CD8-positive, alpha-beta memory T cell (primary cell): ENCODE results near the gene CDR2. TPM values are rescaled to one million over a fixed set of nuclear protein-coding genes. Genes with fewer than 3 reads are reported as not detected.

ENCODE experiments used
- CTCF ChIA-PET: fragments of 350-600 bp; sonication (Branson Sonifier 250); formaldehyde crosslinking; loops from one replicate; lab custom pipeline; 2021; ENCODE audit warnings: antibody characterized with exemption; lab: Charles Lee
- POLR2A ChIA-PET: fragments of 350-600 bp; sonication (Branson Sonifier 250); formaldehyde crosslinking; loops from one replicate; lab custom pipeline; 2021; ENCODE audit warnings: antibody characterized with exemption; lab: Charles Lee
- DNase-seq, 5 donors: peaks; one replicate each; pipeline versions ENCODE4 v3.0.0 to v3.0.0-alpha.2; 2020 to 2022; ENCODE audit warnings: mixed read lengths in 1 of 5
- H3K27ac ChIP-seq: one replicate; pipeline ENCODE4 v1.7.0; 2013; ENCODE audit warnings: low read depth, mild to moderate bottlenecking, low read length, moderate library complexity
- H3K27me3 ChIP-seq: 2 replicates; pipeline ENCODE4 v1.7.0; 2013; ENCODE audit warnings: low read length, mild to moderate bottlenecking; ENCODE audit not compliant: insufficient read depth, poor library complexity, severe bottlenecking
- H3K36me3 ChIP-seq: 2 replicates; pipeline ENCODE4 v1.7.0; 2013; ENCODE audit warnings: mild to moderate bottlenecking, low read length, moderate library complexity; ENCODE audit not compliant: insufficient read depth
- H3K4me1 ChIP-seq: 2 replicates; pipeline ENCODE4 v1.7.0; 2013; ENCODE audit warnings: mild to moderate bottlenecking, low read length, moderate library complexity; ENCODE audit not compliant: insufficient read depth
- H3K4me3 ChIP-seq: 2 replicates; pipeline ENCODE4 v1.7.0; 2013; ENCODE audit warnings: mild to moderate bottlenecking, low read length
- H3K9me3 ChIP-seq: 2 replicates; pipeline ENCODE4 v1.7.0; 2013; ENCODE audit warnings: mild to moderate bottlenecking, low read length
- H3K27ac Mint-ChIP-seq, 8 donors: one replicate each; pipeline ENCODE4 v1.8.0; 2020 to 2021; ENCODE audit warnings: mixed read lengths in 8 of 8, mild to moderate bottlenecking in 6 of 8, inconsistent platforms in 3 of 8, moderate library complexity in 3 of 8
- H3K27me3 Mint-ChIP-seq, 2 donors: one replicate each; pipeline ENCODE4 v1.8.0; 2020 to 2021; ENCODE audit warnings: mixed read lengths in 2 of 2, mild to moderate bottlenecking in 1 of 2, moderate library complexity in 1 of 2
- H3K36me3 Mint-ChIP-seq, 3 donors: one replicate each; pipeline ENCODE4 v1.8.0; 2020 to 2021; ENCODE audit warnings: mixed read lengths in 3 of 3, inconsistent platforms in 1 of 3, mild to moderate bottlenecking in 1 of 3
- H3K4me1 Mint-ChIP-seq, 3 donors: one replicate each; pipeline ENCODE4 v1.8.0; 2020 to 2021; ENCODE audit warnings: mixed read lengths in 3 of 3, inconsistent platforms in 1 of 3, mild to moderate bottlenecking in 1 of 3
- H3K4me3 Mint-ChIP-seq, 7 donors: one replicate each; pipeline ENCODE4 v1.8.0; 2020 to 2021; ENCODE audit warnings: mixed read lengths in 7 of 7, mild to moderate bottlenecking in 6 of 7, moderate library complexity in 4 of 7, inconsistent platforms in 2 of 7
- H3K9me3 Mint-ChIP-seq, 5 donors: one replicate each; pipeline ENCODE4 v1.8.0; 2020 to 2022; ENCODE audit warnings: mixed read lengths in 5 of 5, mild to moderate bottlenecking in 3 of 5, moderate library complexity in 2 of 5, inconsistent platforms in 1 of 5
- polyA plus RNA-seq: library from polyadenylated mRNA; unstranded; fragments of 300-500 nt; fragmentation: Illumina TruSeq; gene quantifications from one replicate; pipeline ENCODE4 v1.2.3, GENCODE V29; 2021
- total RNA-seq, 2 experiments: library from RNA; stranded (reverse); gene quantifications; one replicate each; pipeline ENCODE4 v1.2.3, GENCODE V29; 2021

The CDR2 gene
- total and polyA plus RNA-seq, 3 experiments from 2014 or later, result 38.9 to 79.1 (median 41.2) TPM

DNA sequence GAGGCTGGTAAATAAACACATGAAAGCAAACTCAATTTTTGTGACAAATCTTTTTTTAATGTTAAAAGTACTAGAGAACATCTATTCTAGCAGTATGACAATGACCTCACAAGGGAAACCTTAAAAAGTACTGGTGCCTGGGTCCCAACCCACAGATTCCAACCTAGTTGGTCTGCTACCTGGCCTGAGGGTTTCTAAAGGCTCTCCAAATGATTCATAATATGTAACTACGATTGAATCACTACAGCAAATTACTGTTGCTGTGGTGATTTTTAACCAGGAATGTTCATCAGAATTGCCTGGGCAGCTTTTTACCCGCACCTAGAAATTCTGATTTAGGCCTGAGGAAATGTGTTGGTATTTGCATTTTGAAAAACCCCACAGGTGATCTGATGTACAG, 26.1 kb downstream of the CDR2 start:
- Histone ChIP-seq H3K27ac (no peak overlapping the region), H3K4me3 (no peak overlapping the region), H3K9me3 (no peaks in the 10 kb centered on the region), H3K36me3 (peaks cover 21% of the 10 kb centered on the region), H3K4me1 (peaks cover 9% of the 10 kb centered on the region), H3K27me3 (no peaks in the 10 kb centered on the region)
- Mint-ChIP-seq H3K4me3 (no peak overlapping the region), H3K27ac (peak overlapping the region in 1 of 8 donors; percentile 43), H3K36me3 (peaks cover 10 to 80% (median 33%) of the 10 kb centered on the region in 3 donors), H3K4me1 (peaks cover 11 to 35% (median 29%) of the 10 kb centered on the region in 3 donors), H3K9me3 (no peaks in the 10 kb centered on the region), H3K27me3 (no peaks in the 10 kb centered on the region)
- DNase-seq, result no peak
- POLR2A ChIA-PET, result no interaction called here
- CTCF ChIA-PET, result no interaction called here

DNA sequence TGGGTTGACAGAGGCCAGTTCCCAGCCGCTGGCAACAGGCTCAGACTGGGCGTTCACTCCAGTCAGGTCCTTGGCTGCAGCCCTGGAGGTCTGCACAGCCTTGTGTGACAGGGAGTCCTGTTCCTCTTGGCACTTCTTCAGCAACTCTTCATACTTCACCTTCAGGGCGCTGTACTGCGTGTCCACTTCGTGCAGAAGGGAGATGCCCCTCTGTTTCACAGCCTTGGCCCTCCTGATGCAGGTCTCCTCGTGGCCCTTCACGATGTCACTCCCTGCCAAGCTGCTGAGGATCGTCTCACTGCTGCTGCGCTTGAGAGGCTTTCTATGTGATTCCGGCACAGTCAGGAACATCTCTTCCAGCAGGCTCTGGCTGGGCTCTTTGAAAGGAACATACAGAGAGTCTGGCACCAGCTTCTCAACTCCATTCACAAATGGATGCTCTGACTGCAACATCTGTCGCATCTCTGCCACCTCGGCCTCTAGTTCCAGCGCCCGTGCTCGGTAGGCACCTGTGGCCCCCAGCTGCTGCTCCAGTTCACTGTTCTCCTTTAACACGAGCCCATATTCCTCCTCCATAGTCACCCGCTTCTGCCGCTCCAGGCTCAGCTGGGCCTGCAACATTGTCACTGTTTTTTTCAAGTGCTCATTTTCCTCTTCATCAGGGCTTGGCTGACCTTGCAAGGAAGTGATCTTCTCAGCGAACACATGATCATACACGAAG, 27.2 kb downstream of the CDR2 start:
- H3K9me3 Mint-ChIP-seq, result no peaks in the 10 kb centered on the region
- no peaks in the 10 kb centered on the region for H3K4me1 ChIP-seq
- no peak overlapping the region for H3K27ac ChIP-seq
- ChIA-PET CTCF (no interaction called here), POLR2A (no interaction called here)
- H3K4me3 ChIP-seq, result no peak overlapping the region
- no peaks in the 10 kb centered on the region for H3K27me3 Mint-ChIP-seq
- H3K27ac Mint-ChIP-seq, result peak overlapping the region in 3 of 8 donors; percentile 30 to 86 (median 79)
- no peaks in the 10 kb centered on the region for H3K27me3 ChIP-seq
- H3K36me3 Mint-ChIP-seq, result peaks cover 10 to 77% (median 35%) of the 10 kb centered on the region in 3 donors
- peaks cover 21% of the 10 kb centered on the region for H3K36me3 ChIP-seq
- H3K4me3 Mint-ChIP-seq, result no peak overlapping the region
- H3K9me3 ChIP-seq, result no peaks in the 10 kb centered on the region
- peaks cover 7 to 31% (median 23%) of the 10 kb centered on the region in 3 donors for H3K4me1 Mint-ChIP-seq
- DNase-seq, result no peak

DNA sequence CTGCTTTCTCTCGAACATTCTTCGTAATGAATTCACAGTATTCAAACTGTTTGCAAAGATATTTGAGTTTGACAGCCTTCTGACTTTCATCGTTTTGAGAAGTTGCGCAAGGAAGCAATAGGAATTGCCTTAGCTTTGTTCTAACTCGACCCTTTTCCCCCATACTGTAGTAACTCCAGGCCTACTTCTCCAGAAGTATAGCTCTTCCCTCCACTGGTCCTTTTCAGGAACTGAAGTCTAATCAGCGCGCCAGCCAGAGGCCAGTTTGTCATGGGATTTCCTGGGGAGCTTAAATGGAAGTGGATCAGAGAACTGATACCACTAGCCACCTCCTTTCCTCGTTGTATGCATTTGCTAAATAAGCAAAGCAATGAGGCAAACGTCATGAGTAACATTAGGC, 27.9 kb downstream of the CDR2 start:
- no peaks in the 10 kb centered on the region for H3K4me1 ChIP-seq
- Mint-ChIP-seq H3K27me3 (no peaks in the 10 kb centered on the region), H3K9me3 (peaks cover 0 to 2% (median 0%) of the 10 kb centered on the region in 5 donors), H3K27ac (peak overlapping the region in 6 of 8 donors; percentile 17 to 82 (median 48)), H3K4me3 (no peak overlapping the region), H3K36me3 (peaks cover 14 to 74% (median 33%) of the 10 kb centered on the region in 3 donors), H3K4me1 (peaks cover 9 to 30% (median 19%) of the 10 kb centered on the region in 3 donors)
- peaks cover 21% of the 10 kb centered on the region for H3K36me3 ChIP-seq
- H3K4me3 ChIP-seq, result no peak overlapping the region
- no peak overlapping the region for H3K27ac ChIP-seq
- no peak for DNase-seq
- H3K27me3 ChIP-seq, result no peaks in the 10 kb centered on the region
- ChIA-PET CTCF (no interaction called here), POLR2A (no interaction called here)
- no peaks in the 10 kb centered on the region for H3K9me3 ChIP-seq

DNA sequence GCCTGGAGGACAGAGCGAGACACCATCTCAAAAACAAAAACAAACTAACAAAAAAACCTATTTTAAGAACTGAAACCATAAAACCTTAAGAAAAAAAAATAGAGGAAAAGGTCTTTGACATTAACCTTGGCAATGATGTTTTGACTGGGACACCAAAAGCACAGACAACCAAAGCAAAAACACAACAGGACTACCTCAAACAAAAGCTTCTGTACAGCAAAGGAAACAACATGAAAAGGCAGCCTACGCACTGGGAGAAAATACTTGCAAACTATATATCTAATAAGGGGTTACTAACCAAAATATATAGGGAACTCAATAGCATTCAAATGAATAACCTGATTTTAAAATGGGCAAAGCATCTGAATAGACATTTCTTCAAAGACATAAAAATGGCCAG, 32.3 kb downstream of the CDR2 start:
- Mint-ChIP-seq H3K27me3 (no peaks in the 10 kb centered on the region), H3K36me3 (peaks cover 25 to 59% (median 40%) of the 10 kb centered on the region in 3 donors), H3K9me3 (peaks cover 5 to 24% (median 10%) of the 10 kb centered on the region in 5 donors), H3K27ac (peak overlapping the region in 4 of 8 donors; percentile 25 to 76 (median 50)), H3K4me3 (no peak overlapping the region), H3K4me1 (peaks cover 6 to 35% (median 15%) of the 10 kb centered on the region in 3 donors)
- no peaks in the 10 kb centered on the region for H3K27me3 ChIP-seq
- DNase-seq, result no peak
- no peak overlapping the region for H3K27ac ChIP-seq
- no peaks in the 10 kb centered on the region for H3K4me1 ChIP-seq
- ChIA-PET CTCF (interaction anchor here (1.2 kb wide), 1 partner anchor 23 kb away, joined by 3 read pairs; no protein-coding TSS in a partner anchor), POLR2A (no interaction called here)
- H3K4me3 ChIP-seq, result no peak overlapping the region
- peaks cover 2% of the 10 kb centered on the region for H3K9me3 ChIP-seq
- peaks cover 7% of the 10 kb centered on the region for H3K36me3 ChIP-seq

DNA sequence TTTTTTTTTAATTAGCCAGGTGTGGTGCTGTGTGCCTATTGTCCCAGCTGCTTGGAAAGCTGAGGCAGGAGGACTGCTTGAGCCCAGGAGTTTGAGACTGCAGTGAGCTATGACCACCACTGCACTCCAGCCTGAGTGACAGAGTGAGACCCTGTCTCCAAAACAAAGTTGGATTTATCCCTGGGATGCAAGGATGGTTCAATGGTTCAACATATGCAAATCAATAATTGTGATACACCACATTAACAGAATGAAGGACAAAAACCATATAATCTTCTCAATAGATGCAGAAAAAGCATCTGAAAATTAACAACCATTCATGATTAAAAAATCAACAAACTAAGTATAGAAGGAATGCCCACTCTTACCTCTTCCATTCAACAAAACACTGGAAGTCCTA, 33.5 kb downstream of the CDR2 start:
- Mint-ChIP-seq H3K4me3 (no peak overlapping the region), H3K27ac (peak overlapping the region in 1 of 8 donors; percentile 73), H3K4me1 (peaks cover 6 to 28% (median 8%) of the 10 kb centered on the region in 3 donors), H3K9me3 (peaks cover 15 to 33% (median 21%) of the 10 kb centered on the region in 5 donors), H3K27me3 (no peaks in the 10 kb centered on the region), H3K36me3 (peaks cover 28 to 59% (median 51%) of the 10 kb centered on the region in 3 donors)
- ChIA-PET CTCF (no interaction called here), POLR2A (interaction anchor here (0.6 to 0.7 kb wide), 2 partner anchors 76 to 131 kb away, joined by 4 read pairs; no protein-coding TSS in a partner anchor)
- Histone ChIP-seq H3K36me3 (peaks cover 5% of the 10 kb centered on the region), H3K9me3 (peaks cover 11% of the 10 kb centered on the region), H3K27me3 (no peaks in the 10 kb centered on the region), H3K4me1 (no peaks in the 10 kb centered on the region), H3K4me3 (no peak overlapping the region), H3K27ac (no peak overlapping the region)
- no peak for DNase-seq

DNA sequence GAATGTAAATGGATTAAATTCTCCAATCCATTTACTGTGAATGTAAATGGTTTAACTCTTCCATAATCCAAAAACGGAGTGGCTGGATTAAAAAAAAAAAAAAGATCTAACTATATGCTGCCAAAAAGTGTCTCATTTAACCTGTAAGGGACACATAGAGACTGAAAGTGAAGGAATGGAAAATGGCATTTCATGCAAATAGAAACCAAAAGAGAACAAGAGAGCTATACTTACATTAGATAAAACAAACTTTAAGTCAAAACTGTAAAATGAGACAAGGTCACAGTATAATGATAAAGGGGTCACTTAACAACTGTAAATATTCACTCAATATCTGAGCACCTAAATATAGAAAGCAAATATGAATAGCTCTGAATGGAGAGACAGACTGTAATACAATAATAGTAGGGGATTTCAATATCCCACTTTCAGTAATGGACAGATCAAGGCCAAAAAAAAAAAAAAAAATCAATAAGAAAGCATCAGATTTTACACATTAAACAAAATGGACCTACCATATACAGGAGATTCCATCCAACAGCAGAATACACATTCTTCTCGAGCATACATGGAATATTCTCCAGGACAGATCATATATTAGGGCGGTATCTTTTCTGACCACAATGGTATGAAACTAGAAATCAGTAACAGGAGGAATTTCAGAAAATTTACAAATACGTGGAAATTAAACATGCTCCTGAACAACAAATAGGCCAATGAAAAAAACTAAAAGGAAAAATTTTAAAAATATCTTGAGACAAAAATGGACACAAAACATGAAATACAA, 36.4 kb downstream of the CDR2 start:
- Histone ChIP-seq H3K27ac (no peak overlapping the region), H3K4me3 (no peak overlapping the region), H3K36me3 (peaks cover 29% of the 10 kb centered on the region), H3K27me3 (no peaks in the 10 kb centered on the region), H3K4me1 (no peaks in the 10 kb centered on the region), H3K9me3 (peaks cover 12% of the 10 kb centered on the region)
- peaks cover 11 to 33% (median 12%) of the 10 kb centered on the region in 3 donors for H3K4me1 Mint-ChIP-seq
- peaks cover 15 to 33% (median 21%) of the 10 kb centered on the region in 5 donors for H3K9me3 Mint-ChIP-seq
- no peaks in the 10 kb centered on the region for H3K27me3 Mint-ChIP-seq
- peak overlapping the region in 1 of 8 donors; percentile 40 for H3K27ac Mint-ChIP-seq
- POLR2A ChIA-PET, result interaction anchor here (0.7 kb wide), 1 partner anchor 29 kb away, joined by 6 read pairs; no protein-coding TSS in a partner anchor
- peaks cover 44 to 74% (median 73%) of the 10 kb centered on the region in 3 donors for H3K36me3 Mint-ChIP-seq
- DNase-seq, result no peak
- no peak overlapping the region for H3K4me3 Mint-ChIP-seq
- CTCF ChIA-PET, result interaction anchor here (0.8 to 1.0 kb wide), 3 partner anchors 15 to 17 kb away, joined by 3 to 4 read pairs (median 3); no protein-coding TSS in a partner anchor

DNA sequence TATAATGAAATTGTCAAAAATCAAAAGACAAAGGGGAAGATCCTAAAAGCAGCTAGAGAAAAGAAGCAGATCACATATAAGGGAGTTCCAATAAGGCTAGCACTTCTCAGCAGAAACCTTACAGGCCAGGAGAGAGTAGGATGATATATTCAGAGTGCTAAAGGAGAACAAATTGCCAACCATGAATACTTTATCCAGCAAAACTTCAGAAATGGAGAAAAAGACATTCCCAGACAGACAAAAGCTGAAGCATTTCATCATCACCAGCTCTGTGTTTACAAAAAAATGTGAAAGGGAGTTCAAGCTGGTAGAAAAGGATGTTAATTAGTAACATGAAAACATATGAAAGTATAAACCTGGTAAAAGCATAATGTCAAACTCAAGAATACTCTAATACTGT, 37.4 kb downstream of the CDR2 start:
- H3K36me3 Mint-ChIP-seq, result peaks cover 45 to 77% (median 74%) of the 10 kb centered on the region in 3 donors
- peak overlapping the region in 1 of 8 donors; percentile 53 for H3K27ac Mint-ChIP-seq
- POLR2A ChIA-PET, result interaction anchor here (0.5 kb wide), 1 partner anchor 8 kb away, joined by 3 read pairs; no protein-coding TSS in a partner anchor

More for the DNA sequence above, 37.4 kb downstream of the CDR2 start:
- DNase-seq, result no peak
- CTCF ChIA-PET, result interaction anchor here (1.0 kb wide), 1 partner anchor 16 kb away, joined by 4 read pairs; no protein-coding TSS in a partner anchor
- peaks cover 35% of the 10 kb centered on the region for H3K36me3 ChIP-seq
- Mint-ChIP-seq H3K9me3 (peaks cover 15 to 33% (median 21%) of the 10 kb centered on the region in 5 donors), H3K4me3 (no peak overlapping the region), H3K4me1 (peaks cover 5 to 25% (median 8%) of the 10 kb centered on the region in 3 donors), H3K27me3 (no peaks in the 10 kb centered on the region)
- no peak overlapping the region for H3K4me3 ChIP-seq
- no peaks in the 10 kb centered on the region for H3K4me1 ChIP-seq
- no peak overlapping the region for H3K27ac ChIP-seq
- H3K27me3 ChIP-seq, result no peaks in the 10 kb centered on the region
- H3K9me3 ChIP-seq, result peaks cover 12% of the 10 kb centered on the region
